ENCODE results near the gene DST. TPM values are rescaled to one million over a fixed set of nuclear protein-coding genes. Genes with fewer than 3 reads are reported as not detected.

Gene DST
- polyA plus RNA-seq, 3 donors: 1.1 to 7.4 (median 3.2) TPM

DNA sequence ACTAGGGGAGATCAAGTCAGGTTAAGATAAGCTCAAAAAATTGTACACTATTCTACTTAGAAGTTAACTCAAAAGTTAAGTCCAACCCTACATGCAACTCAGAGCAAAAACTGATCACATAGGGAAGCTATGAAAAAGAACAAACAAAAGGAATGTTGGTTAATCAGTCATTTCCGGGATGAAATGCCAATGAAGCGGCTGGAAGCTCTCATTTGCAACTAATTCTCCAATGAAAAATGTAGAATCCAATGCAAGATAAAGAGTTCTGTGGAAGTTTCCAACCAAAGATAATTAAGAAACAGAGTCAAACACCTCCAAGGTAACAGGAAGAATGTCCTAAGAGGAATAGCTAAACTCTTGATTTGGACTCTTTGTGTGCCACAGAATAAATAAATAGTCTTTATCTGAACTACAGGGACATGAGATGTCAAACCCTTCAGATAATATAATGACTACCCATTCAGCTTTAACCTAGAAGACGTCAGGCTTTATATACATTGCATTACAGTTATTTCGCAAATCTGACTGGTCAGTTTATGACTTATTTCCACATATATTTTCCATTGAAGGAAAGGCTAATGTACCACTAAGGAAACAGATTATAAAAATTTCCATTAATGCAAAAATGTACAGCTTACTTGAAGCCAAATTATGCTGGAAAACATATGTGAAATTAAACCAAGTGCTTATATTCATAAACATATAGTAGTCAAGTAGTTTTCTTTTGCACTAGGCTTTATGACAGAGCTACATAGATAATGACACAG is 48.0 kb upstream of the DST start:
- WGBS (ENCODE audit: insufficient coverage): no CpG with 5 or more reads among the region's 4 CpGs
- H3K9ac ChIP-seq (ENCODE audit: insufficient read depth, low read length, poor library complexity, severe bottlenecking): no peak overlapping the region
- H3K4me1 ChIP-seq (ENCODE audit: control insufficient read depth in 1 of 2, insufficient read depth in 2 of 2, low read length in 2 of 2): peaks cover 17 to 18% of the 10 kb centered on the region in 2 donors
- H3K36me3 ChIP-seq (replicated peaks in 1 of 2; ENCODE audit: control insufficient read depth in 1 of 2, insufficient read depth in 2 of 2, low read length in 2 of 2): no peaks in the 10 kb centered on the region
- Mint-ChIP-seq H3K4me3 (no peak overlapping the region), H3K36me3 (no peaks in the 10 kb centered on the region), H3K4me1 (peaks cover 32% of the 10 kb centered on the region), H3K27ac (no peak overlapping the region), H3K27me3 (ENCODE audit: low read depth in 3 of 3) (no peaks in the 10 kb centered on the region), H3K9me3 (peaks cover 0 to 1% (median 0%) of the 10 kb centered on the region in 7 donors)
- no peak overlapping the region for H3K27ac ChIP-seq (ENCODE audit: low read depth in 1 of 2, low read length in 2 of 2)
- TF ChIP-seq, protein P1, sequence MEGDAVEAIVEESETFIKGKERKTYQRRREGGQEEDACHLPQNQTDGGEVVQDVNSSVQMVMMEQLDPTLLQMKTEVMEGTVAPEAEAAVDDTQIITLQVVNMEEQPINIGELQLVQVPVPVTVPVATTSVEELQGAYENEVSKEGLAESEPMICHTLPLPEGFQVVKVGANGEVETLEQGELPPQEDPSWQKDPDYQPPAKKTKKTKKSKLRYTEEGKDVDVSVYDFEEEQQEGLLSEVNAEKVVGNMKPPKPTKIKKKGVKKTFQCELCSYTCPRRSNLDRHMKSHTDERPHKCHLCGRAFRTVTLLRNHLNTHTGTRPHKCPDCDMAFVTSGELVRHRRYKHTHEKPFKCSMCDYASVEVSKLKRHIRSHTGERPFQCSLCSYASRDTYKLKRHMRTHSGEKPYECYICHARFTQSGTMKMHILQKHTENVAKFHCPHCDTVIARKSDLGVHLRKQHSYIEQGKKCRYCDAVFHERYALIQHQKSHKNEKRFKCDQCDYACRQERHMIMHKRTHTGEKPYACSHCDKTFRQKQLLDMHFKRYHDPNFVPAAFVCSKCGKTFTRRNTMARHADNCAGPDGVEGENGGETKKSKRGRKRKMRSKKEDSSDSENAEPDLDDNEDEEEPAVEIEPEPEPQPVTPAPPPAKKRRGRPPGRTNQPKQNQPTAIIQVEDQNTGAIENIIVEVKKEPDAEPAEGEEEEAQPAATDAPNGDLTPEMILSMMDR (IDR thresholded peaks at IDR 0.05): no peak
- no peaks in the 10 kb centered on the region for H3K27me3 ChIP-seq (ENCODE audit: control insufficient read depth in 2 of 2, insufficient read depth in 2 of 2, low read length in 2 of 2)
- no peak overlapping the region for H3K4me3 ChIP-seq (replicated peaks in 1 of 3; ENCODE audit: low read depth in 2 of 3, low read length in 3 of 3)
- no peaks in the 10 kb centered on the region for H3K79me2 ChIP-seq (ENCODE audit: insufficient read depth, low read length)
- no peak for DNase-seq
- intact Hi-C loops (cut with micrococcal nuclease): no loop called here
- no peaks in the 10 kb centered on the region for H3K9me3 ChIP-seq (replicated peaks in 1 of 2; ENCODE audit: control insufficient read depth in 1 of 2, insufficient read depth in 1 of 2, low read length in 2 of 2)
- no peak overlapping the region for H3K4me2 ChIP-seq (replicated peaks; ENCODE audit: extremely low read depth, low read length, poor library complexity, severe bottlenecking)
- H4K20me1 ChIP-seq (ENCODE audit: insufficient read depth, low read length): no peaks in the 10 kb centered on the region
- H2AFZ ChIP-seq (ENCODE audit: insufficient read depth, low read depth, low read length, poor library complexity, severe bottlenecking): no peak overlapping the region

DNA sequence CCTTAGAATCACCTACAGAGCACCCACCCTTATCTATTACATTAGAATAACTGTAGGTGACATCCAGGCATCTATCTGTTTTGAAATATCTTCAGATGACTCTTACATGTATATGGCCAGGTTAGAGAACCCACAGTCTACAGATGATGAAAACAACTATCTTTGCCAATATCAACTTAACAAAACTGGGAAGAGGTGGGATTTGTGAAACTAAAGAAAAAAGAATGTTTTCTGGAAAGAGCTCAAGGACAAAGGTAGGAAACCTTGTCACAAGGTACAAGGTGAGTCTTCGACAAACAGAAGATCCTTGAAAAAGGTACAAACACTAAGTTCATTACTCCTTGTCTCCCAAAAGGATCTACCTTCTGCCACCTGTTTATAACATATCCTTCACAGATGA is 47.0 kb upstream of the DST start:
- Histone ChIP-seq H3K36me3 (replicated peaks in 1 of 2; ENCODE audit: control insufficient read depth in 1 of 2, insufficient read depth in 2 of 2, low read length in 2 of 2) (no peaks in the 10 kb centered on the region), H3K4me1 (ENCODE audit: control insufficient read depth in 1 of 2, insufficient read depth in 2 of 2, low read length in 2 of 2) (peaks cover 16 to 17% of the 10 kb centered on the region in 2 donors), H2AFZ (ENCODE audit: insufficient read depth, low read depth, low read length, poor library complexity, severe bottlenecking) (no peak overlapping the region), H3K9me3 (replicated peaks in 1 of 2; ENCODE audit: control insufficient read depth in 1 of 2, insufficient read depth in 1 of 2, low read length in 2 of 2) (no peaks in the 10 kb centered on the region), H4K20me1 (ENCODE audit: insufficient read depth, low read length) (no peaks in the 10 kb centered on the region), H3K4me2 (replicated peaks; ENCODE audit: extremely low read depth, low read length, poor library complexity, severe bottlenecking) (no peak overlapping the region), H3K79me2 (ENCODE audit: insufficient read depth, low read length) (no peaks in the 10 kb centered on the region), H3K9ac (ENCODE audit: insufficient read depth, low read length, poor library complexity, severe bottlenecking) (no peak overlapping the region), H3K27ac (ENCODE audit: low read depth in 1 of 2, low read length in 2 of 2) (no peak overlapping the region), H3K4me3 (replicated peaks in 1 of 3; ENCODE audit: low read depth in 2 of 3, low read length in 3 of 3) (no peak overlapping the region), H3K27me3 (ENCODE audit: control insufficient read depth in 2 of 2, insufficient read depth in 2 of 2, low read length in 2 of 2) (no peaks in the 10 kb centered on the region)
- H3K27ac Mint-ChIP-seq: no peak overlapping the region
- no peaks in the 10 kb centered on the region for H3K36me3 Mint-ChIP-seq
- DNase-seq: no peak
- H3K9me3 Mint-ChIP-seq: no peaks in the 10 kb centered on the region
- no peaks in the 10 kb centered on the region for H3K27me3 Mint-ChIP-seq (ENCODE audit: low read depth in 3 of 3)
- no peak overlapping the region for H3K4me3 Mint-ChIP-seq
- no CpG with 5 or more reads among the region's 1 CpG for WGBS (ENCODE audit: insufficient coverage)
- TF ChIP-seq, protein P1 (IDR thresholded peaks at IDR 0.05): no peak
- peaks cover 27% of the 10 kb centered on the region for H3K4me1 Mint-ChIP-seq
- intact Hi-C loops (cut with micrococcal nuclease): no loop called here

All from CD14-positive monocyte (primary cell).